HepG2 (cell line): Measurements from ENCODE around the gene ZNF490. TPM values are rescaled to one million over a fixed set of nuclear protein-coding genes. Genes with fewer than 3 reads are reported as not detected.
A peak's percentile ranks its signal among the peaks of the same experiment; 100 is the strongest.

Experiments
- BCL6 ChIP-seq: IDR thresholded peaks from 2 replicates; pipeline ENCODE4 v1.6.1; 2016; ENCODE audit warnings: missing genetic modification reagents, missing compliant biosample characterization
- ETV6 ChIP-seq: sonication (generic); formaldehyde crosslinking; conservative IDR thresholded peaks from 2 replicates; pipeline ENCODE4 v1.4.0; 2020; ENCODE audit warnings: missing genetic modification reagents
- GATAD1 ChIP-seq: IDR thresholded peaks from 2 replicates; pipeline ENCODE4 v1.6.1; 2016; ENCODE audit warnings: missing genetic modification reagents, missing compliant biosample characterization
- HDAC1 ChIP-seq: sonication (generic); formaldehyde crosslinking; IDR thresholded peaks from 2 replicates; pipeline ENCODE4 v1.5.1; 2020; ENCODE audit warnings: mild to moderate bottlenecking, missing genetic modification reagents
- REL ChIP-seq: sonication (generic); formaldehyde crosslinking; conservative IDR thresholded peaks from 2 replicates; pipeline ENCODE4 v1.8.0; 2022; ENCODE audit warnings: mild to moderate bottlenecking, missing genetic modification reagents, moderate library complexity
- RFXAP ChIP-seq: sonication (generic); formaldehyde crosslinking; IDR thresholded peaks from 2 replicates; pipeline ENCODE4 v1.4.0; 2020; ENCODE audit warnings: missing genetic modification reagents, borderline replicate concordance
- SRSF1 ChIP-seq: fragments of 200-400 bp; formaldehyde crosslinking; optimal IDR thresholded peaks from 2 replicates; pipeline ENCODE3; 2017; ENCODE audit warnings: mild to moderate bottlenecking, low read depth, low read length, moderate library complexity
- ZNF12 ChIP-seq: sonication (generic); formaldehyde crosslinking; IDR thresholded peaks from 2 replicates; pipeline ENCODE4 v1.5.0; 2020; ENCODE audit warnings: missing genetic modification reagents
- ZNF235 ChIP-seq: sonication (generic); formaldehyde crosslinking; IDR thresholded peaks from 2 replicates; pipeline ENCODE4 v1.8.1; 2023; ENCODE audit warnings: mild to moderate bottlenecking, missing genetic modification reagents, borderline replicate concordance
- ZNF256 ChIP-seq: sonication (generic); formaldehyde crosslinking; conservative IDR thresholded peaks from 2 replicates; pipeline ENCODE4 v1.4.0; 2020; ENCODE audit warnings: missing genetic modification reagents
- ZNF326 ChIP-seq: sonication (generic); formaldehyde crosslinking; IDR thresholded peaks from 2 replicates; pipeline ENCODE4 v1.4.0; 2020; ENCODE audit warnings: missing genetic modification reagents, borderline replicate concordance
- ZNF549 ChIP-seq: sonication (generic); formaldehyde crosslinking; IDR thresholded peaks from 2 replicates; pipeline ENCODE4 v1.5.0; 2020; ENCODE audit warnings: missing genetic modification reagents
- ZNF598 ChIP-seq: sonication (generic); formaldehyde crosslinking; IDR thresholded peaks from 2 replicates; pipeline ENCODE4 v1.5.1; 2020; ENCODE audit warnings: mild to moderate bottlenecking, missing genetic modification reagents, borderline replicate concordance
- ZNF672 ChIP-seq: sonication (generic); formaldehyde crosslinking; IDR thresholded peaks from 2 replicates; pipeline ENCODE4 v1.8.1; 2022; ENCODE audit warnings: missing genetic modification reagents
- ZNF75D ChIP-seq: sonication (generic); formaldehyde crosslinking; IDR thresholded peaks from 2 replicates; pipeline ENCODE4 v1.8.1; 2023; ENCODE audit warnings: missing genetic modification reagents, mild to moderate bottlenecking, borderline replicate concordance
- ZSCAN12 ChIP-seq: sonication (generic); formaldehyde crosslinking; IDR thresholded peaks from 2 replicates; pipeline ENCODE4 v1.9.0; 2021; ENCODE audit warnings: mild to moderate bottlenecking, missing genetic modification reagents
- polyA plus RNA-seq, 8 experiments: library from polyadenylated mRNA; depleted of rRNA in 3 of 8; stranded (reverse) in 7 of 8; unstranded in 1 of 8; fragments of >200 nt; fragmentation: Illumina TruSeq in 4 of 8; extraction: Trizol in 4 of 8; gene quantifications; 2 replicates each; pipeline versions ENCODE4 v1.2.1 to v1.2.3, GENCODE V29; 2011 to 2016; ENCODE audit warnings: low read depth in 4 of 8, missing spikeins in 1 of 8, mixed read lengths in 1 of 8; ENCODE audit not compliant: insufficient read depth in 1 of 8
- total RNA-seq, 5 experiments: library from RNA; depleted of rRNA; stranded (reverse); fragments of >200 nt; fragmentation: Illumina TruSeq; extraction: Trizol; gene quantifications; 2 replicates each; pipeline ENCODE4 v1.2.3, GENCODE V29; 2016; ENCODE audit warnings: low read depth in 1 of 5
- TF ChIP-seq, protein P1 (sequence below): sonication (generic); formaldehyde crosslinking; IDR thresholded peaks from 2 replicates; pipeline ENCODE4 v1.4.0; 2020; ENCODE audit warnings: missing genetic modification reagents
- TF ChIP-seq, protein P2 (sequence below): sonication (generic); formaldehyde crosslinking; IDR thresholded peaks from 2 replicates; pipeline ENCODE4 v1.4.0; 2020; ENCODE audit warnings: missing genetic modification reagents
- TF ChIP-seq, protein P3 (sequence below): sonication (generic); formaldehyde crosslinking; IDR thresholded peaks from 2 replicates; pipeline ENCODE4 v1.4.0; 2020; ENCODE audit warnings: mild to moderate bottlenecking, missing genetic modification reagents
- TF ChIP-seq, protein P4 (sequence below): sonication (generic); formaldehyde crosslinking; IDR thresholded peaks from 2 replicates; pipeline ENCODE4 v1.4.0; 2020; ENCODE audit warnings: missing genetic modification reagents
- TF ChIP-seq, protein P5 (sequence below): sonication (generic); formaldehyde crosslinking; IDR thresholded peaks from 2 replicates; pipeline ENCODE4 v1.5.1; 2020; ENCODE audit warnings: missing genetic modification reagents, mild to moderate bottlenecking, borderline replicate concordance

Gene ZNF490
- total and polyA plus RNA-seq, 2 of the 13 experiments (the other 11 are each of a cell fraction or from before 2014, with no cell fraction given), result 1.3 to 2.9 TPM

DNA sequence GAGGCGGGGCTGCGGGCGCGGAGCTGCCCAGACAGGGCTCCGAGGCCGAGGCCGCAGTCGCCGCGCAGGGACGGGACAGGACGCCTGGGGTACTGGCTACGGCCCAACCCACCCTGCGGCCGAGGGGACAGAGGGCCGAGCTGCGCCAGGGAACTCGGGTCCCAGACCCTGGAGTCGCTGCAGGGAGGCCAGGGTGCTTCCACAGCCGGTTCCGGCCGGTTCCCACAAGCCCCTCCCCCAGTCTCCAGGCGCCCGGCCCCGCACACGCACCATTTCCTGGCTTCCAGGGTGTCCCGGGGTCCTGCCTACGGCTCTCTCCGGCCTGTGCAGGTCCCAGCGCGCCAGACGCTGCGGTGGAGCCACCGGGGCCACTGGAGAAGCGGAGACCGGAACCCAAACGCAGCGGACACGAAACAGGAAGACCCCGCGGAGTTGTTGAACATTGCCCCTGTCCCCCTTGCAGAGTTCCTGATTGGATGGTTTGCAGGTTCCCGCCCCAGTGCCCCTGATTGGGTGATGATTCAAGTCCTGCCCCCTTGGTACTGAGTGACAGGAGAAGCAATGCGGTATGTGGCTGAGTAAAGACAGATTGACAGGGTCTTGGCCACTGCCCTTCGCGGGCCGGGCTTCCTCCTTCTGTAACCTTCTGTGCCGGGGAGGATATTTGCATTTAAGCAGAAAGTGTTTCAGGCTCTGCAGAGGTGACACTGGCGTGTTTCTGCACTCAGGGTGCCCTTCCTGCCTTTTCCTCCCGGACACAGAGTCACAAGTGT lies 59.4 kb downstream of the ZNF490 start, which contains the start of gene ZNF564 (continued):
- peak; percentile 91 for TF ChIP-seq GATAD1 (CRISPR knock-in tag)
- no peak for TF ChIP-seq ZNF326 (CRISPR knock-in tag)
- TF ChIP-seq HDAC1, result peak; percentile 73
- TF ChIP-seq ZNF598 (CRISPR knock-in tag), result no peak
- peak; percentile 86 for TF ChIP-seq SRSF1
- no peak for TF ChIP-seq REL
- TF ChIP-seq ZNF75D (CRISPR knock-in tag), result no peak
- TF ChIP-seq, protein P1, sequence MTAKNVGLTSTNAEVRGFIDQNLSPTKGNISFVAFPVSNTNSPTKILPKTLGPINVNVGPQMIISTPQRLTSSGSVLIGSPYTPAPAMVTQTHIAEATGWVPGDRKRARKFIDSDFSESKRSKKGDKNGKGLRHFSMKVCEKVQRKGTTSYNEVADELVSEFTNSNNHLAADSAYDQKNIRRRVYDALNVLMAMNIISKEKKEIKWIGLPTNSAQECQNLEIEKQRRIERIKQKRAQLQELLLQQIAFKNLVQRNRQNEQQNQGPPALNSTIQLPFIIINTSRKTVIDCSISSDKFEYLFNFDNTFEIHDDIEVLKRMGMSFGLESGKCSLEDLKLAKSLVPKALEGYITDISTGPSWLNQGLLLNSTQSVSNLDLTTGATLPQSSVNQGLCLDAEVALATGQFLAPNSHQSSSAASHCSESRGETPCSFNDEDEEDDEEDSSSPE, result no peak; the same call in none of the 2 replicates
- no peak for TF ChIP-seq ZNF672 (CRISPR knock-in tag)
- TF ChIP-seq, protein P2, sequence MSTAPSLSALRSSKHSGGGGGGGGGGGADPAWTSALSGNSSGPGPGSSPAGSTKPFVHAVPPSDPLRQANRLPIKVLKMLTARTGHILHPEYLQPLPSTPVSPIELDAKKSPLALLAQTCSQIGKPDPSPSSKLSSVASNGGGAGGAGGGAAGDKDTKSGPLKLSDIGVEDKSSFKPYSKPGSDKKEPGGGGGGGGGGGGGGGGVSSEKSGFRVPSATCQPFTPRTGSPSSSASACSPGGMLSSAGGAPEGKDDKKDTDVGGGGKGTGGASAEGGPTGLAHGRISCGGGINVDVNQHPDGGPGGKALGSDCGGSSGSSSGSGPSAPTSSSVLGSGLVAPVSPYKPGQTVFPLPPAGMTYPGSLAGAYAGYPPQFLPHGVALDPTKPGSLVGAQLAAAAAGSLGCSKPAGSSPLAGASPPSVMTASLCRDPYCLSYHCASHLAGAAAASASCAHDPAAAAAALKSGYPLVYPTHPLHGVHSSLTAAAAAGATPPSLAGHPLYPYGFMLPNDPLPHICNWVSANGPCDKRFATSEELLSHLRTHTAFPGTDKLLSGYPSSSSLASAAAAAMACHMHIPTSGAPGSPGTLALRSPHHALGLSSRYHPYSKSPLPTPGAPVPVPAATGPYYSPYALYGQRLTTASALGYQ (CRISPR knock-in tag), result peak; percentile 23; the same call in 1 of the 2 replicates
- TF ChIP-seq ZNF549 (CRISPR knock-in tag), result no peak
- TF ChIP-seq ZSCAN12 (CRISPR knock-in tag), result no peak
- TF ChIP-seq, protein P3, sequence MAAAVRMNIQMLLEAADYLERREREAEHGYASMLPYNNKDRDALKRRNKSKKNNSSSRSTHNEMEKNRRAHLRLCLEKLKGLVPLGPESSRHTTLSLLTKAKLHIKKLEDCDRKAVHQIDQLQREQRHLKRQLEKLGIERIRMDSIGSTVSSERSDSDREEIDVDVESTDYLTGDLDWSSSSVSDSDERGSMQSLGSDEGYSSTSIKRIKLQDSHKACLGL (CRISPR knock-in tag), result peak; percentile 76
- TF ChIP-seq ZNF256 (CRISPR knock-in tag), result 0 out of 2 replicates have a peak, but pooled peaks have one; percentile 10
- peak; percentile 70; the same call in 1 of the 2 replicates for TF ChIP-seq ZNF12 (CRISPR knock-in tag)
- TF ChIP-seq, protein P4, sequence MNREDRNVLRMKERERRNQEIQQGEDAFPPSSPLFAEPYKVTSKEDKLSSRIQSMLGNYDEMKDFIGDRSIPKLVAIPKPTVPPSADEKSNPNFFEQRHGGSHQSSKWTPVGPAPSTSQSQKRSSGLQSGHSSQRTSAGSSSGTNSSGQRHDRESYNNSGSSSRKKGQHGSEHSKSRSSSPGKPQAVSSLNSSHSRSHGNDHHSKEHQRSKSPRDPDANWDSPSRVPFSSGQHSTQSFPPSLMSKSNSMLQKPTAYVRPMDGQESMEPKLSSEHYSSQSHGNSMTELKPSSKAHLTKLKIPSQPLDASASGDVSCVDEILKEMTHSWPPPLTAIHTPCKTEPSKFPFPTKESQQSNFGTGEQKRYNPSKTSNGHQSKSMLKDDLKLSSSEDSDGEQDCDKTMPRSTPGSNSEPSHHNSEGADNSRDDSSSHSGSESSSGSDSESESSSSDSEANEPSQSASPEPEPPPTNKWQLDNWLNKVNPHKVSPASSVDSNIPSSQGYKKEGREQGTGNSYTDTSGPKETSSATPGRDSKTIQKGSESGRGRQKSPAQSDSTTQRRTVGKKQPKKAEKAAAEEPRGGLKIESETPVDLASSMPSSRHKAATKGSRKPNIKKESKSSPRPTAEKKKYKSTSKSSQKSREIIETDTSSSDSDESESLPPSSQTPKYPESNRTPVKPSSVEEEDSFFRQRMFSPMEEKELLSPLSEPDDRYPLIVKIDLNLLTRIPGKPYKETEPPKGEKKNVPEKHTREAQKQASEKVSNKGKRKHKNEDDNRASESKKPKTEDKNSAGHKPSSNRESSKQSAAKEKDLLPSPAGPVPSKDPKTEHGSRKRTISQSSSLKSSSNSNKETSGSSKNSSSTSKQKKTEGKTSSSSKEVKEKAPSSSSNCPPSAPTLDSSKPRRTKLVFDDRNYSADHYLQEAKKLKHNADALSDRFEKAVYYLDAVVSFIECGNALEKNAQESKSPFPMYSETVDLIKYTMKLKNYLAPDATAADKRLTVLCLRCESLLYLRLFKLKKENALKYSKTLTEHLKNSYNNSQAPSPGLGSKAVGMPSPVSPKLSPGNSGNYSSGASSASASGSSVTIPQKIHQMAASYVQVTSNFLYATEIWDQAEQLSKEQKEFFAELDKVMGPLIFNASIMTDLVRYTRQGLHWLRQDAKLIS (CRISPR knock-in tag), result no peak
- TF ChIP-seq RFXAP (CRISPR knock-in tag), result peak; percentile 43; the same call in 1 of the 2 replicates
- no peak; the same call in 1 of the 2 replicates for TF ChIP-seq ETV6
- TF ChIP-seq ZNF235, result peak; percentile 91
- TF ChIP-seq BCL6 (CRISPR knock-in tag), result peak; percentile 55; the same call in 1 of the 2 replicates
- TF ChIP-seq, protein P5, sequence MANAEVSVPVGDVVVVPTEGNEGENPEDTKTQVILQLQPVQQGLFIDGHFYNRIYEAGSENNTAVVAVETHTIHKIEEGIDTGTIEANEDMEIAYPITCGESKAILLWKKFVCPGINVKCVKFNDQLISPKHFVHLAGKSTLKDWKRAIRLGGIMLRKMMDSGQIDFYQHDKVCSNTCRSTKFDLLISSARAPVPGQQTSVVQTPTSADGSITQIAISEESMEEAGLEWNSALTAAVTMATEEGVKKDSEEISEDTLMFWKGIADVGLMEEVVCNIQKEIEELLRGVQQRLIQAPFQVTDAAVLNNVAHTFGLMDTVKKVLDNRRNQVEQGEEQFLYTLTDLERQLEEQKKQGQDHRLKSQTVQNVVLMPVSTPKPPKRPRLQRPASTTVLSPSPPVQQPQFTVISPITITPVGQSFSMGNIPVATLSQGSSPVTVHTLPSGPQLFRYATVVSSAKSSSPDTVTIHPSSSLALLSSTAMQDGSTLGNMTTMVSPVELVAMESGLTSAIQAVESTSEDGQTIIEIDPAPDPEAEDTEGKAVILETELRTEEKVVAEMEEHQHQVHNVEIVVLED (CRISPR knock-in tag), result peak; percentile 61
